RWPE2 (cell line): ENCODE results near the gene PITPNC1.

Experiments
- ATAC-seq: fragments of 200-7000 bp; cut with Tn5 transposase; 3 replicates; pipeline ENCODE4 v1.9.1; 2021; ENCODE audit warnings: low read depth
- DNase-seq: peaks from one replicate; pipeline ENCODE4 v3.0.0-alpha.2; 2020; ENCODE audit warnings: low spot score
- H3K27ac ChIP-seq: fragments of 450-650 bp; 2 replicates; pipeline ENCODE4 v1.5.1; 2017; ENCODE audit warnings: mild to moderate bottlenecking; ENCODE audit not compliant: poor library complexity, severe bottlenecking
- H3K27me3 ChIP-seq: fragments of 250-450 bp; sonication (Bioruptor Pico); 2 replicates; pipeline ENCODE4 v1.5.1; 2021; ENCODE audit warnings: mild to moderate bottlenecking, moderate library complexity; ENCODE audit not compliant: insufficient read depth, poor library complexity, severe bottlenecking
- H3K36me3 ChIP-seq: fragments of 250-450 bp; sonication (Bioruptor Pico); 2 replicates; pipeline ENCODE4 v1.5.1; 2020; ENCODE audit warnings: low read depth, mild to moderate bottlenecking, moderate library complexity
- H3K4me1 ChIP-seq: fragments of 250-450 bp; sonication (Bioruptor Pico); 2 replicates; pipeline ENCODE4 v1.5.1; 2021; ENCODE audit warnings: mild to moderate bottlenecking, moderate library complexity; ENCODE audit not compliant: insufficient read depth, poor library complexity, severe bottlenecking
- H3K4me3 ChIP-seq: fragments of 250-450 bp; sonication (Bioruptor Pico); 2 replicates; pipeline ENCODE4 v1.5.1; 2021; ENCODE audit warnings: mild to moderate bottlenecking, moderate library complexity; ENCODE audit not compliant: severe bottlenecking
- H3K9me3 ChIP-seq: fragments of 250-450 bp; sonication (Bioruptor Pico); 2 replicates; pipeline ENCODE4 v1.5.1; 2021; ENCODE audit warnings: mild to moderate bottlenecking, moderate library complexity; ENCODE audit not compliant: severe bottlenecking
- CTCF ChIP-seq: fragments of 450-650 bp; IDR thresholded peaks from one replicate; pipeline ENCODE4 v1.5.1; 2017; ENCODE audit warnings: mild to moderate bottlenecking, moderate library complexity; ENCODE audit not compliant: poor library complexity, severe bottlenecking

Gene PITPNC1

GRCh38 chr17:67376415-67376736 is 705 bp upstream of the PITPNC1 start:
- DNase-seq: no peak

GRCh38 chr17:67377488-67378453 is 690 bp downstream of the PITPNC1 start:
- DNase-seq: no peak
- ATAC-seq: peak; percentile 7; the same call in 2 of the 3 replicates

More at GRCh38 chr17:67376415-67376736, 705 bp upstream of the PITPNC1 start:
- peaks cover 12% of the 10 kb centered on the region for H3K4me1 ChIP-seq
- peak overlapping the region; percentile 82 for H3K27ac ChIP-seq
- no peak for ATAC-seq
- no peaks in the 10 kb centered on the region for H3K27me3 ChIP-seq
- no peak for TF ChIP-seq CTCF
- H3K36me3 ChIP-seq: peaks cover 9% of the 10 kb centered on the region
- H3K4me3 ChIP-seq: peak overlapping the region; percentile 60
- no peaks in the 10 kb centered on the region for H3K9me3 ChIP-seq

GRCh38 chr17:67378454-67379250 is 1.6 kb downstream of the PITPNC1 start:
- ATAC-seq: peak; percentile 64
- no peaks in the 10 kb centered on the region for H3K9me3 ChIP-seq

More at GRCh38 chr17:67377488-67378453, 690 bp downstream of the PITPNC1 start:
- Histone ChIP-seq H3K9me3 (no peaks in the 10 kb centered on the region), H3K4me1 (peaks cover 7% of the 10 kb centered on the region), H3K27ac (peak overlapping the region; percentile 82), H3K27me3 (no peaks in the 10 kb centered on the region), H3K4me3 (peak overlapping the region; percentile 60), H3K36me3 (peaks cover 21% of the 10 kb centered on the region)
- no peak for TF ChIP-seq CTCF

GRCh38 chr17:67379251-67379630 is 2.2 kb downstream of the PITPNC1 start:
- Histone ChIP-seq H3K4me1 (peaks cover 4% of the 10 kb centered on the region), H3K27ac (peak overlapping the region; percentile 82), H3K36me3 (peaks cover 30% of the 10 kb centered on the region), H3K9me3 (no peaks in the 10 kb centered on the region), H3K27me3 (no peaks in the 10 kb centered on the region), H3K4me3 (peak overlapping the region; percentile 60)
- ATAC-seq (no peak), DNase-seq (no peak)
- no peak for TF ChIP-seq CTCF

More at GRCh38 chr17:67378454-67379250, 1.6 kb downstream of the PITPNC1 start:
- peak; percentile 98 for TF ChIP-seq CTCF
- Histone ChIP-seq H3K4me1 (peaks cover 4% of the 10 kb centered on the region), H3K27me3 (no peaks in the 10 kb centered on the region), H3K27ac (peak overlapping the region; percentile 82), H3K36me3 (peaks cover 28% of the 10 kb centered on the region), H3K4me3 (peak overlapping the region; percentile 60)
- DNase-seq: peak; percentile 92
